ENCODE data around the gene LRRC75A. TPM values are rescaled to one million over a fixed set of nuclear protein-coding genes. Genes with fewer than 3 reads are reported as not detected.

LRRC75A gene
- polyA plus RNA-seq, 1 donor (not counting 4 experiments of a cell fraction or from before 2014, with no cell fraction given), result not detected

DNA sequence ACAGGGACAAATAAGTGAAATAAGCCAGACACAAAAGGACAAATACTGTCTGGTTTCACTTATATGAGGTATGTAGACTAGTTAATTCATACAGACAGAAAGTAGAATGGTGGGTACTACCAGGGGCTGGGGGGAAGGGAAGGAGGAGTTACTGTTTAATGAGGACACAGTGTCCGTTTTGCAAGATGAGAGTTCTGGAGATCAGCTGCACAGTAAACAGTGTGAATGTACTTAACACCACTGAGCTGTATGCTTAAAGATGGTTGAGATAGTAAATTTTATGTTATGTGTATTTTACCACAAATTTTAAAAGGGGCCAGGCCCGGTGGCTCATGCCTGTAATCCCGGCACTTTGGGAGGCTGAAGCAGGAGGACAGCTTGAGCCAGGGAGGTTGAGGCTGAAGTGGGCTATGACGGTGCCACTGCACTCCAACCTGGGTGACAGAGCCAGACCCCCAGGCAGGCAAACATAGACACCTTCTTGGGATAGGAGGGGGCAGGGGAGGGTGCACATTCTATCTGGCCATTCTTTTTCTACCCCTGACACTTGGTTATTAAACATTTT lies 23.5 kb downstream of the LRRC75A start:
- Histone ChIP-seq H3K36me3 (ENCODE audit: control insufficient read depth in 2 of 2, extremely low read depth in 1 of 2, insufficient read depth in 2 of 2, low read length in 2 of 2) (no peaks in the 10 kb centered on the region), H3K27me3 (ENCODE audit: control insufficient read depth, extremely low read depth, insufficient read depth, low read length) (peaks cover 9% of the 10 kb centered on the region), H3K9me1 (ENCODE audit: control insufficient read depth, extremely low read depth, insufficient read depth, low read length) (no peaks in the 10 kb centered on the region), H3K9me3 (ENCODE audit: control insufficient read depth, low read depth, low read length) (no peaks in the 10 kb centered on the region), H3K9ac (ENCODE audit: control insufficient read depth, extremely low read depth, insufficient read depth, low read length) (no peak overlapping the region), H3K4me3 (ENCODE audit: control insufficient read depth in 2 of 3, extremely low read depth in 1 of 3, insufficient read depth in 2 of 3, low read depth in 1 of 3, low read length in 3 of 3) (no peak overlapping the region), H4K20me1 (ENCODE audit: control insufficient read depth, extremely low read depth, insufficient read depth, low read length) (no peaks in the 10 kb centered on the region), H2AFZ (ENCODE audit: control insufficient read depth, low read length) (no peak overlapping the region), H3K79me2 (ENCODE audit: control insufficient read depth, insufficient read depth, low read length) (no peaks in the 10 kb centered on the region), H3K4me1 (ENCODE audit: control insufficient read depth, extremely low read depth, insufficient read depth, low read length) (no peaks in the 10 kb centered on the region), H3K4me2 (ENCODE audit: control insufficient read depth, extremely low read depth, insufficient read depth, low read depth, low read length) (no peak overlapping the region), H3K27ac (ENCODE audit: control insufficient read depth, insufficient read depth, low read length) (no peak overlapping the region)
- no peak for TF ChIP-seq EZH2 (IDR thresholded peaks at IDR 0.05; ENCODE audit: low read length)
- TF ChIP-seq, protein P1, sequence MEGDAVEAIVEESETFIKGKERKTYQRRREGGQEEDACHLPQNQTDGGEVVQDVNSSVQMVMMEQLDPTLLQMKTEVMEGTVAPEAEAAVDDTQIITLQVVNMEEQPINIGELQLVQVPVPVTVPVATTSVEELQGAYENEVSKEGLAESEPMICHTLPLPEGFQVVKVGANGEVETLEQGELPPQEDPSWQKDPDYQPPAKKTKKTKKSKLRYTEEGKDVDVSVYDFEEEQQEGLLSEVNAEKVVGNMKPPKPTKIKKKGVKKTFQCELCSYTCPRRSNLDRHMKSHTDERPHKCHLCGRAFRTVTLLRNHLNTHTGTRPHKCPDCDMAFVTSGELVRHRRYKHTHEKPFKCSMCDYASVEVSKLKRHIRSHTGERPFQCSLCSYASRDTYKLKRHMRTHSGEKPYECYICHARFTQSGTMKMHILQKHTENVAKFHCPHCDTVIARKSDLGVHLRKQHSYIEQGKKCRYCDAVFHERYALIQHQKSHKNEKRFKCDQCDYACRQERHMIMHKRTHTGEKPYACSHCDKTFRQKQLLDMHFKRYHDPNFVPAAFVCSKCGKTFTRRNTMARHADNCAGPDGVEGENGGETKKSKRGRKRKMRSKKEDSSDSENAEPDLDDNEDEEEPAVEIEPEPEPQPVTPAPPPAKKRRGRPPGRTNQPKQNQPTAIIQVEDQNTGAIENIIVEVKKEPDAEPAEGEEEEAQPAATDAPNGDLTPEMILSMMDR (optimal IDR thresholded peaks at IDR 0.05 in 1 of 3, IDR thresholded peaks at IDR 0.05 in 1 of 3, conservative IDR thresholded peaks at IDR 0.05 in 1 of 3; ENCODE audit: extremely low read depth in 1 of 3, insufficient read depth in 2 of 3, low read length in 3 of 3), result no peak
- no peak for DNase-seq (ENCODE audit: low read depth, low spot score)
- FAIRE-seq, result no peak
- dilution Hi-C loops (cut with MboI; ENCODE audit: extremely low pct_ligation_motif_present, low sequenced_read_pairs), result no loop called here

DNA sequence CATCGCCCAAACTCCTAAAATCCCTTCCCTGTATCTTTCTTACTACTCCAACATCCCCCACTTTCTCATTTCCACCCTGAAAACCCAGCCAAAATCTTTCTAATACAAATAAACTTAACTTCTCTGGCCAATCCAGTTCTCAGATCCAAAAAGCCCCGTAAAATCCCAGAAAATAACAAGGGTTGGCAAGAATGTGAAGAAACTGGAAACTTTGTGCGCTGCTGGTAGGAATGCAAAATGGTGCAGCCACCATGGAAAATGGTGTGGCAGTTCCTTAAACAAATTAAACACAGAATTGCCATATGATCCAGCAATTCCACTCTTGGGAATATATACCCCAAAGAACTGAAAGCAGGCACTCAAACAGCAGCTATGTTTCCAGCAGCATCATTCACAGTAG lies 24.1 kb downstream of the LRRC75A start:
- Histone ChIP-seq H3K4me1 (ENCODE audit: control insufficient read depth, extremely low read depth, insufficient read depth, low read length) (no peaks in the 10 kb centered on the region), H3K4me2 (ENCODE audit: control insufficient read depth, extremely low read depth, insufficient read depth, low read depth, low read length) (no peak overlapping the region), H3K36me3 (ENCODE audit: control insufficient read depth in 2 of 2, extremely low read depth in 1 of 2, insufficient read depth in 2 of 2, low read length in 2 of 2) (no peaks in the 10 kb centered on the region), H4K20me1 (ENCODE audit: control insufficient read depth, extremely low read depth, insufficient read depth, low read length) (no peaks in the 10 kb centered on the region), H3K79me2 (ENCODE audit: control insufficient read depth, insufficient read depth, low read length) (no peaks in the 10 kb centered on the region), H3K9me1 (ENCODE audit: control insufficient read depth, extremely low read depth, insufficient read depth, low read length) (no peaks in the 10 kb centered on the region), H3K27ac (ENCODE audit: control insufficient read depth, insufficient read depth, low read length) (no peak overlapping the region), H3K4me3 (ENCODE audit: control insufficient read depth in 2 of 3, extremely low read depth in 1 of 3, insufficient read depth in 2 of 3, low read depth in 1 of 3, low read length in 3 of 3) (no peak overlapping the region), H3K9ac (ENCODE audit: control insufficient read depth, extremely low read depth, insufficient read depth, low read length) (no peak overlapping the region), H2AFZ (ENCODE audit: control insufficient read depth, low read length) (no peak overlapping the region), H3K9me3 (ENCODE audit: control insufficient read depth, low read depth, low read length) (no peaks in the 10 kb centered on the region), H3K27me3 (ENCODE audit: control insufficient read depth, extremely low read depth, insufficient read depth, low read length) (peaks cover 9% of the 10 kb centered on the region)
- no peak for TF ChIP-seq EZH2 (IDR thresholded peaks at IDR 0.05; ENCODE audit: low read length)
- dilution Hi-C loops (cut with MboI; ENCODE audit: extremely low pct_ligation_motif_present, low sequenced_read_pairs), result no loop called here
- no peak for DNase-seq (ENCODE audit: low read depth, low spot score)
- FAIRE-seq, result no peak

DNA sequence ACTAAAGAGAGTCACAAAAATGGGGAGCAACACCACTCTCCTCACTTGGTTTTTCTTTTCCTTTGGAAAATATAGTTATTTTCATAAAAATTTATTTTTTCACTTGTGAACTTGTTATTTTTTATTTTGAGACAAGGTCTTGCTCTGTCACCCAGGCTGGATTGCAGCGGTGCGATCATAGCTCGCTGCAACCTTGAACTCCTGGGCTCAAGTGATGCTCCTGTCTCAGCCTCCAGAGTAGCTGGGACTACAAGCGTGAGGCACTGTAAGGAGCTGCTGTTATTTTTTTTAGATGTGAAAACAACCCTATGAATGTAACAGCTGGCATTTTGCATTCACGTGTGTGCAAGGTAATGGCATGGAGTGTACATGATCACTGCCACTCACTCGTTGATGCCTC lies 24.9 kb downstream of the LRRC75A start:
- no peaks in the 10 kb centered on the region for H3K9me3 ChIP-seq (ENCODE audit: control insufficient read depth, low read depth, low read length)
- no peaks in the 10 kb centered on the region for H3K36me3 ChIP-seq (ENCODE audit: control insufficient read depth in 2 of 2, extremely low read depth in 1 of 2, insufficient read depth in 2 of 2, low read length in 2 of 2)
- H3K27ac ChIP-seq (ENCODE audit: control insufficient read depth, insufficient read depth, low read length), result no peak overlapping the region
- no peak overlapping the region for H3K4me3 ChIP-seq (ENCODE audit: control insufficient read depth in 2 of 3, extremely low read depth in 1 of 3, insufficient read depth in 2 of 3, low read depth in 1 of 3, low read length in 3 of 3)
- no peak overlapping the region for H3K9ac ChIP-seq (ENCODE audit: control insufficient read depth, extremely low read depth, insufficient read depth, low read length)
- peaks cover 9% of the 10 kb centered on the region for H3K27me3 ChIP-seq (ENCODE audit: control insufficient read depth, extremely low read depth, insufficient read depth, low read length)
- H4K20me1 ChIP-seq (ENCODE audit: control insufficient read depth, extremely low read depth, insufficient read depth, low read length), result no peaks in the 10 kb centered on the region
- dilution Hi-C loops (cut with MboI; ENCODE audit: extremely low pct_ligation_motif_present, low sequenced_read_pairs), result no loop called here
- TF ChIP-seq, protein P1 (optimal IDR thresholded peaks at IDR 0.05 in 1 of 3, IDR thresholded peaks at IDR 0.05 in 1 of 3, conservative IDR thresholded peaks at IDR 0.05 in 1 of 3; ENCODE audit: extremely low read depth in 1 of 3, insufficient read depth in 2 of 3, low read length in 3 of 3), result no peak
- no peak for TF ChIP-seq EZH2 (IDR thresholded peaks at IDR 0.05; ENCODE audit: low read length)
- H3K4me1 ChIP-seq (ENCODE audit: control insufficient read depth, extremely low read depth, insufficient read depth, low read length), result no peaks in the 10 kb centered on the region
- no peak for FAIRE-seq
- H3K79me2 ChIP-seq (ENCODE audit: control insufficient read depth, insufficient read depth, low read length), result no peaks in the 10 kb centered on the region
- H3K4me2 ChIP-seq (ENCODE audit: control insufficient read depth, extremely low read depth, insufficient read depth, low read depth, low read length), result no peak overlapping the region
- H2AFZ ChIP-seq (ENCODE audit: control insufficient read depth, low read length), result no peak overlapping the region
- H3K9me1 ChIP-seq (ENCODE audit: control insufficient read depth, extremely low read depth, insufficient read depth, low read length), result no peaks in the 10 kb centered on the region
- no peak for DNase-seq (ENCODE audit: low read depth, low spot score)

Data from keratinocyte (primary cell).